Spinal cord (tissue), 10 donors: ENCODE data around the gene RET. TPM values are rescaled to one million over a fixed set of nuclear protein-coding genes. Genes with fewer than 3 reads are reported as not detected.

Experiments used
- DNase-seq, 6 donors: peaks; one replicate each; pipeline versions ENCODE4 v3.0.0 to v3.0.0-alpha.2; 2013 to 2015; ENCODE audit warnings: low spot score in 6 of 6, low read depth in 4 of 6
- H3K27ac ChIP-seq: one replicate; pipeline ENCODE4 v1.5.1; 2013; ENCODE audit warnings: low read depth, low read length, control low read depth
- H3K27me3 ChIP-seq: one replicate; pipeline ENCODE4 v1.6.1; 2013; ENCODE audit warnings: low read length; ENCODE audit not compliant: control insufficient read depth, insufficient read depth
- H3K36me3 ChIP-seq: one replicate; pipeline ENCODE4 v1.6.1; 2013; ENCODE audit warnings: low read length; ENCODE audit not compliant: control insufficient read depth, insufficient read depth
- H3K4me1 ChIP-seq: one replicate; pipeline ENCODE4 v1.6.1; 2013; ENCODE audit warnings: low read length; ENCODE audit not compliant: control insufficient read depth, insufficient read depth
- H3K4me3 ChIP-seq: one replicate; pipeline ENCODE4 v1.5.1; 2013; ENCODE audit warnings: low read depth, low read length, control low read depth
- H3K9me3 ChIP-seq: one replicate; pipeline ENCODE4 v1.6.1; 2013; ENCODE audit warnings: low read length; ENCODE audit not compliant: control insufficient read depth, insufficient read depth
- WGBS: methylation state at CpG from one replicate; pipeline ENCODE4 v1.1.5; 2013; ENCODE audit warnings: missing lambda C conversion rate; ENCODE audit not compliant: insufficient coverage; 5-methylcytosine and 5-hydroxymethylcytosine counted together
- polyA plus RNA-seq, 2 donors: library from polyadenylated mRNA; unstranded; fragments of 120-200 nt; gene quantifications; one replicate each; pipeline ENCODE4 v1.2.1, GENCODE V29; 2013; ENCODE audit not compliant: insufficient read length in 2 of 2
- total RNA-seq, 2 donors: library from RNA; depleted of rRNA in 1 of 2; stranded (reverse); fragments of 120-200 nt in 1 of 2; fragments of >200 nt in 1 of 2; gene quantifications; one replicate each; pipeline versions ENCODE4 v1.2.3 to v1.2.4, GENCODE V29; 2013 to 2014
- donor health status: healthy.

The RET gene
- total and polyA plus RNA-seq, 4 donors = 9.5 to 49.9 (median 38.4) TPM

DNA sequence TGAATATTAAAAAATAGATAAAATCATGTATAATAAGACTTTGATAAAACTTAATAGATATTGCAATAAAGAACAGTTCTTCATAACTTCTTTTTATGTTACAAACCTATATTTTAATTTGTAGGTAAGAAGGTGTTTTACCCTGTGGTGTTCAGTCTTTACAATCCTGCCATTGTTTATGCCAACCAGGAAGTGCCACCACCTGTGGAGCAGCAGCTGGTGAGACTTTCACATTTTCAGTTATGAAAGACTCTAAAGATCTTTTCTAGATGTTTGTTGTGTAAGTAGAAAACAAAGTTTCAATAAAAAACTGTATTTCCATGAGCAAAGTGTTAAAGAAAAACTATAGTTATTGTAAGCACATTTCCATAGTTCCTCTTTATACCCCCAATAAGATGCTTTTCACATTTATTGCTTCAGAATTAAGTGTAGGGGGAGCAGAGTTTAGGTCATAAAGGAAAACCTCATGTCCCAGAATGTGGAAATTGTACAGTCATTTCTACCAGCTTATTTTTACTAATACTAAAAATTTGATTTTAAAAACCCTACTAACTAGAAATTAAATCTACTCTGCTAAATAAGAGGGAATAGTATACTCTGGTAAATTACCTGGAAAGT, 90.1 kb downstream of the RET start:
- H3K4me3 ChIP-seq = no peak overlapping the region
- no peak overlapping the region for H3K27ac ChIP-seq
- H3K4me1 ChIP-seq = peaks cover 3% of the 10 kb centered on the region
- no peaks in the 10 kb centered on the region for H3K27me3 ChIP-seq
- DNase-seq = no peak
- H3K36me3 ChIP-seq = peaks cover 3% of the 10 kb centered on the region
- H3K9me3 ChIP-seq = no peaks in the 10 kb centered on the region

DNA sequence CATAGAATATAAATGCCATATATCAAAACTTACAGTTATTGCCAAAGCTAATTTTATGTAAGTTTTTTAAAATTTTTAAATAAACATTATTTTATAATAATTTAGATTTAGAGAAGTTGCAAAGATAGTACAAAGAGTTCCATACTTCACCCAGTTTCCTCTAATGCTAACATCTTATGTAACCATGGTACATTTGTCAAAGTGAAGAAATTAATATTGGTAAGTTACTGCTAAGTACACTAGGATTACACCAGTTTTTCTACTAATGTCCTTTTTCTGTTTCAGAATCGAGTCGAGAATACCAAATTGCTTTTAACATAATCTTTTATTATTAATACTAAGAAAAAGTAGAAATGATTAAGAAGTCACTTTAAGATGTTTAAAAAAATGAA, 90.6 kb downstream of the RET start:
- H3K4me3 ChIP-seq = no peak overlapping the region
- H3K27ac ChIP-seq = no peak overlapping the region
- no peaks in the 10 kb centered on the region for H3K27me3 ChIP-seq
- H3K9me3 ChIP-seq = no peaks in the 10 kb centered on the region
- DNase-seq = no peak
- H3K4me1 ChIP-seq = peaks cover 3% of the 10 kb centered on the region
- no CpG with 5 or more reads among the region's 2 CpGs for WGBS
- no peaks in the 10 kb centered on the region for H3K36me3 ChIP-seq

DNA sequence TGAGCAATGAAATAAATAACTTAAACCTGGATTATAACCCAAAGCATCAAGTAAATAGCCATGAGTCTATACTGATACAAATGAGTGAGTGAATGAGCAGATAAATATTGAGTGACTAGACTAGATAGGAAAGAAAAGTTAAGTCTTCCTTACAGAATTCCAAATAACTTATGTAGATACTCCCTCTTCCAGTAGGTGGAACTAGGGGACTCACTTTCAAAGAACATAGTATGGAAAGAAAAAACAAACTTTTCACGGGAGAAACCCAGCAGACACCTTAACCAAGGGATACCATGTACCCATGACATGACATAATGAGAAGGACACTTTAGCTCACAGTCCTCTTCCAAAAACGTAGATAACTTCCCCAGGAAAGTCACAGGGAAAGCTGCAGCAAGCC, 93.6 kb downstream of the RET start:
- DNase-seq = no peak
- Histone ChIP-seq H3K4me1 (peaks cover 3% of the 10 kb centered on the region), H3K27ac (no peak overlapping the region), H3K9me3 (no peaks in the 10 kb centered on the region), H3K4me3 (no peak overlapping the region), H3K36me3 (peaks cover 3% of the 10 kb centered on the region), H3K27me3 (no peaks in the 10 kb centered on the region)
- 59% methylated on average over 2 of the region's 2 CpGs for WGBS

DNA sequence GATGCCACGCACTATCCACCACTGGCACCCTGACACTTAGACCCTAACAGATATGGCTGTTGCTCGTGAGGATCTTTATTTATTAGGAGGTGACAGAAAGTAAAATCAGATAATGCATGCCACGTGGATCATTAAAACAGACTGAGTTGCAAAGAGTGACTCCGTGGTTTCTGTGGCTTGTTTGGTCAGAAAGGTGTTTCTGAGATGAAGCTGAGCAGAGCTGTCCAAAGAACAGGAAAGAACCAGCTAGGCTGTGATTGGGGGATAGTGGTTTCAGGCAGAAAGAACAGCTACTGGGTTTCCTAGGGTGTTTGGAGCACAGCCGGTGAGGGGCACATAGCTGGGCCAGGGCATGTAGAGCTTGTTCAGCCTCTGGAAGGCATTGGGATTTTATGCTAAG, 95.8 kb downstream of the RET start:
- Histone ChIP-seq H3K4me1 (peaks cover 3% of the 10 kb centered on the region), H3K36me3 (peaks cover 7% of the 10 kb centered on the region), H3K4me3 (no peak overlapping the region), H3K27ac (no peak overlapping the region), H3K27me3 (no peaks in the 10 kb centered on the region), H3K9me3 (no peaks in the 10 kb centered on the region)
- DNase-seq = no peak
- WGBS = 92% methylated on average over 4 of the region's 5 CpGs

DNA sequence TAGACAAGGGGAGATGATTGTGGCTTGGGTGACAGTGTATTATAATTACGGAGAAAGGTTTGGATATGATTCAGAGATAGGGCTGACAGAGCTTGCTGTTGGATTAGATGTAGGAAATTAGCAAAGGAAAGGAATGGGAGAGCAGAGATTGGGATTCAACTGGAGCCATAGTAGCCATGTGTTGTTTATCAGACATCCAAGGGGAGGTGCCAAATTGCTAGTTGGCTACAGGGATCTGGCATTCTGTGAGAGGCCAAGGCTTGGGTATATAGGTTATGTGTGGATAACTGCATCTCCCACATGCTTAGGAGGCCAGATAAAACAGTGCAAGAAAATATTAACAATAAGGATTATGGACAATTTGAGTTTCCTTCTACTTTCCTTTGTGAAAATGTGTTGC, 96.3 kb downstream of the RET start:
- H3K9me3 ChIP-seq = no peaks in the 10 kb centered on the region
- DNase-seq = peak in 2 of 6 donors; percentile 18 to 25
- 60% methylated on average over 1 of the region's 1 CpG for WGBS
- peaks cover 3% of the 10 kb centered on the region for H3K4me1 ChIP-seq
- peaks cover 10% of the 10 kb centered on the region for H3K36me3 ChIP-seq
- H3K27ac ChIP-seq = no peak overlapping the region
- no peaks in the 10 kb centered on the region for H3K27me3 ChIP-seq
- H3K4me3 ChIP-seq = no peak overlapping the region

DNA sequence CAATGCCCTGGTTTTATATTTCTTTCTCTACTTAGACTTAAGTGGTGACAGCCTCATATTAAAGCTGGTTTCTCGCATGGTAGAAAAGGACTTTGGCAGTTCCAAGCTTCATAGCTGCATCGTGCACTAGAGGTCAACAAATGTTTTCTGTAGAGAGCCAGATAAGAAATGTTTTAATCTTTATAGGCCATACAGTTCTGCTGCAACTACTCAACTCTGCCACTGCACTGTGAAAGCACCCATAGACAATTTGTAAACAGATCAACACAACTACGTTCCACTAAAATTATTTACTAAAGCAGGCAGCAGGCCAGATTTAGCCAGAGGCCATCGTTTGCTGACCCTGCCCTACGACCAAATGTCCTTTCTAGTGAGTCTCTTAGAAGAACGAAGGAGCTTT, 98.1 kb downstream of the RET start:
- Histone ChIP-seq H3K4me1 (peaks cover 3% of the 10 kb centered on the region), H3K9me3 (no peaks in the 10 kb centered on the region), H3K4me3 (no peak overlapping the region), H3K36me3 (peaks cover 12% of the 10 kb centered on the region), H3K27me3 (no peaks in the 10 kb centered on the region), H3K27ac (no peak overlapping the region)
- DNase-seq = no peak
- WGBS = 86% methylated on average over 3 of the region's 6 CpGs

DNA sequence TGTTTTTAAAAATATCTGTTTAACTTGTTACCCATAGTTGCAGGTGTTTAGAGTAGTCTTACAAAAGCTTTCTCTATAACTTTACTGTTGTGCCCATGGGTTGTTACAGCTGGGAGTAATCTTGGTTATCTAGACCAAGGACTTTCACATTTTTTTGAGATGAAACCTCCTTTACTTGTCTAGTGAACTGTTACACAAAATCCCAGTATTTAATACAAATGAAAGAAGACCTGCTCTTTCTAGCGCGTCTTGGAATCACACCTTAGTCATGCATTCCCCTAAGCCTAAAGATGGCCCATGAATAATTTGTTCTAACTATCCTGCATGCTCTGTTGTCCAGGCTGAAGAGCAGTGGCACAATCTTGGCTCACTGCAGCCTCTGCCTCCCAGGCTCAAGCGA, 99.4 kb downstream of the RET start:
- Histone ChIP-seq H3K27ac (no peak overlapping the region), H3K4me3 (no peak overlapping the region), H3K9me3 (no peaks in the 10 kb centered on the region), H3K4me1 (peaks cover 2% of the 10 kb centered on the region), H3K27me3 (no peaks in the 10 kb centered on the region), H3K36me3 (peaks cover 15% of the 10 kb centered on the region)
- no peak for DNase-seq
- WGBS = 100% methylated on average over 2 of the region's 3 CpGs

DNA sequence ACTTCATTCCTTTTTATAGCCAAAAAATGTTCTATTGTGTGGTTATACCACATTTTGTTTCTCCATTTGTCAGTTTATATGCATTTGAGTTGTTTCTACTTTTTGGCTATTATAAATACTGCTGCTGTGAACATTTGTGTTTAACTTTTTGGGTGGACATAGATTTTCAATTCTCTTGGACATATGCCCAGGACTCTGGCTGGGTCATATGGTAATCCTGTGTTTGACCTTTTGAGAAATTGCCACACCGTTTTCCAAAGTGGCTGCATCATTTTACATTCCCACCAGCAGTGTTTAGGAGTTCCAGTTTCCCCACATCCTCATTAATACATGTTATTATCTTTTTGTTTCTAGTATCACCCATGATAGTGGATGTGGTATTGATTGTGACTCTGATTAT, 100.7 kb downstream of the RET start:
- Histone ChIP-seq H3K4me1 (no peaks in the 10 kb centered on the region), H3K36me3 (peaks cover 16% of the 10 kb centered on the region), H3K27me3 (no peaks in the 10 kb centered on the region), H3K4me3 (no peak overlapping the region), H3K9me3 (no peaks in the 10 kb centered on the region), H3K27ac (no peak overlapping the region)
- no peak for DNase-seq
- no CpG with 5 or more reads among the region's 1 CpG for WGBS

Other genes starting within 250 kb of the RET start
- gene CSGALNACT2, start 61.4 kb downstream of the RET start, total RNA-seq = 10 to 100 TPM; 14.6 to 28.8 TPM
- gene CSGALNACT2, start 61.4 kb downstream of the RET start, polyA plus RNA-seq = 10 to 100 TPM; 18.5 to 20.1 TPM
- 10 to 100 TPM in 1 of 2 donors, 1 to 10 TPM in 1; 3.1 to 11.3 TPM for gene RASGEF1A, start 190.0 kb downstream of the RET start, total RNA-seq
- gene RASGEF1A, start 190.0 kb downstream of the RET start, polyA plus RNA-seq = 10 to 100 TPM in 1 of 2 donors, 1 to 10 TPM in 1; 9.5 to 11.9 TPM